ENCODE measurements around the gene IGDCC3.

IGDCC3 gene

DNA sequence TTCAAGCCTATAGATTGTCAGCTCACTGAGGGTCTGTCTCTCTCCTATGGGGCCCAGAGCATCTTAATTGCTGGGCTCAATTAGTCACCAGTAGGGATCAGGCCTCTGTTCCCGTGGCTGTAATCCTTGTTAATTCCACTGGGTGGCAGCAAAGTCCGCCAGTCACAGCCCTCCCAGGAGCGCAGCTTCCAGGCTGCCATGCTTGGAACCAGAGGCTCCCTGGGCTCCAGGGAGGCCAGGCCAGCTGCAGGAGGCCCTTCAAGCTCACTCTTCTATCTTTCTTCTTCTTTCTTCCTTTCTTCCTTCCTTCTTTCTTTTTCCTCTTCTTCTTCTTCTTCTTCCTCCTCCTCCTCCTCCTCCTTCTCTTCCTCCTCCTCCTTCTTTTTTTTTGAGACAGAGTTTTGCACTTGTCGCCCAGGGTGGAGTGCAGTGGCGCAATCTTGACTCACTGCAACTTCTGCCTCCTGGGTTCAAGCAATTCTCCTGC, 58.9 kb downstream of the IGDCC3 start:
- DNase-seq = peak; percentile 67

DNA sequence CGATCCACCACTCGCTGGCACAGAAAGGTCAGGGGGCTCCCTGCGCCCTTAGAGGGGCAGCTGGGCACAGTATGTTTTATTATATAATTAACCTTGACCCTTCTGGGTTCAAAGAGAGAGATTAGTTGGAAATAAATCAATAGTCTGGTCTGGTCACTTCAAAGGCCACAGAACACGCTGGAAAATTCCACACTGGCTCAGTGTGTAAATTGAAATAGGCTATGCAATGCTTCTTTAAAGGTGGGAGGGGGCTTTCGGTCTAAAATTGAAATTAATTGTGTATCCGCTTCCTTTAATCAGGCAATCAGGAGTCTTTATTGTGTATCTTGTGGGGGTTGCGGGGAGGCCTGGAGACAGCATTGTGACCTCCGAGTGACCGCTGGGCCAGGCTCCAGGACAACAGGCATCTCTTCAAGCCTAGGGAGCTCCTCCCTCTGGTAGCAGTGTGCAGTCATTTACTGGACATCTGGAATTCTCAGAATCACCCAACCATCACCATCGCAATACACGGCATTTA, 65.3 kb downstream of the IGDCC3 start:
- no peak for DNase-seq

- no peak for DNase-seq
Measured at GRCh38 chr15:65311760-65312159, 66.0 kb downstream of the IGDCC3 start.

DNA sequence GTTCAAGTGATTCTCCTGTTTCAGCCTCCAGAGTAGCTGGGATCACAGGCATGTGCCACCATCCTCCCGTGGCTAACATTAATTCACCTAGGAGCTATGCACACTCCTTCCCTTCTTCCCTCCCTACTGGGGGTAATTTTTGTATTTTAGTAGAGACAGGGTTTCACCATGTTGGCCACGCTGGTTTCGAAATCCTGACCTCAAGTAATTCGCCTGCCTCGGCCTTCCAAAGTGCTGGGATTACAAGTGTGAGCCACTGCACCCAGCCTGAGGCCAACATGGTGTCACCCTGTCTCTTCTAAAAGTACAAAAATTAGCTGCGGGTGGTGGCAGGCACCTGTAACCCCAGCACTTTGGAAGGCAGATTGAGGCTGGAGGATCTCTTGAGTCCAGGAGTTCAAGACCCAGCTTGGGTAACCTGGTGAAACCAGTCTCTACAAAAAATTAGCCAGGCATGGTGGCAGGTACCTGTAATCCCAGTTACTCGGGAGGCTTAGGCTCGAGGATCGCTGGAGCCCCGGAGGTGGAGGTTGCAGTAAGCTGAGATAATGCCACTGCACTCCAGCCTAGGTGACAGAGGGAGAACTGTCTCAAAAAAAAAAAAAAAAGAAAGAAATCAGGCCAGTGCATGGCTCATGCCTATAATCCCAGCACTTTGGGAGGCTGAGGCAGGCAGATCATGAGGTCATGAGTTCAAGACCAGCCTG, 67.2 kb downstream of the IGDCC3 start:
- DNase-seq = no peak

DNA sequence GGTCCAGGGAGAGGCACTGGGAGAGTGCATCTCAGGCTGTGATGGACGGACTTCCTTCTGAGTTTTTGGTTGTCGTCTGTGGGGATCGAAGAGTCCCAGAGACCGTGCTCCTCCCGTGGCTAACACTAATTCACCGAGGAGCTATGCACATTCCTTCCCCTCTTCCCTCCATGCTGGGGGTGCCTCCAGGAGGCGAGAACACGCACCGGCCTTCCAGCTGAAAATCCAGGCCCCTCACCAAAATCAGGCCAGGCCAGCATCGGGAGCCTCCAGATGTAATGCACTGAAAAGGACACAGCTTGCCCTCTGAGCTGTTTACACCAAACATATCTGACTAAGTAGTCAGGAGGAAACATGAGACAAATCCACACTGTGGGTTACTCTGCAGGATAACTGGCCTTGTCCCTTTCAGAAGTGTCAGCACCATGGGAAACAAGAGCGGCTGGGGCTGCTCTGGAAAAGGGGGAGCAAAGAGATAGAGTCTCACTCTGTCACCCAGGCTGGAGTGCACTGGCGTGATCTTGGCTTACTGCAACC, 67.9 kb downstream of the IGDCC3 start:
- DNase-seq = no peak

DNA sequence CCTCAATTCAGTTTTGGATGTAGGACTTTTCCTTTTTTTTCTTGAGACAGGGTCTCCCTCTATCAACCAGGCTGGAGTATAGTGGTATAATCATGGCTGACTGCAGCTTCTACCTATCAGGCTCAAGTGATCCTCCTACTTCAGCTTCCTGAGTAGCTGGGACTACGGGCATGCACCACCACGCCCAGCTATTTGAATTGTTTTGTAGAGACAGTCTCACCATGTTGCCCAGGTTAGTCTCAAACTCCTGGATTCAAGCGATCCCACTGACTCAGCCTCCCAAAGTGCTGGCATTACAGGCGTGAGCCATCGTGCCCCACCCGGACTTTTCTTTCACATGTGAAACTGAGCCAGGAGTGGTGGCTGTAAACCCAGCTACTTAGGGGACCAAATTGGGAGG, 69.8 kb downstream of the IGDCC3 start:
- no peak for DNase-seq

DNA sequence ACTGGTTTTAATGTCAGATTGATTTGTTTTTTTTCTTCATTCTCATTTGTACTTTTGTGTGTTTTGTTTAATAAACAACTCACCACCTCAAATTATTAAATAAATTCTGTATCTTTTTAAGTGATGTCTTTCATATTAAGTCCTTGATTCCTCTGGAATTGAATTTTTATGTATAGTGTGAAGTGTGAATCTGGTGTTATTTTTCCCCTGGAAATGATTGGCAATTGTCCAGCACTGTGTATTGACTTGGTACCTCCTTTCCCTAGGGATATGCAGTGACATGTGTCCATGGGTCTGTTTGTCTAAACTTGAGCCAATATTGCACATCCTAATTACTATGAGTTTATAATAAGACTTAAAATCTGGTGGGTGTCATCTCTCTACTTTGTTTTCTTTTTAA, 71.3 kb downstream of the IGDCC3 start:
- peak; percentile 8 for DNase-seq

- DNase-seq = no peak
Measured at GRCh38 chr15:65305776-65306175, 72.0 kb downstream of the IGDCC3 start.

DNA sequence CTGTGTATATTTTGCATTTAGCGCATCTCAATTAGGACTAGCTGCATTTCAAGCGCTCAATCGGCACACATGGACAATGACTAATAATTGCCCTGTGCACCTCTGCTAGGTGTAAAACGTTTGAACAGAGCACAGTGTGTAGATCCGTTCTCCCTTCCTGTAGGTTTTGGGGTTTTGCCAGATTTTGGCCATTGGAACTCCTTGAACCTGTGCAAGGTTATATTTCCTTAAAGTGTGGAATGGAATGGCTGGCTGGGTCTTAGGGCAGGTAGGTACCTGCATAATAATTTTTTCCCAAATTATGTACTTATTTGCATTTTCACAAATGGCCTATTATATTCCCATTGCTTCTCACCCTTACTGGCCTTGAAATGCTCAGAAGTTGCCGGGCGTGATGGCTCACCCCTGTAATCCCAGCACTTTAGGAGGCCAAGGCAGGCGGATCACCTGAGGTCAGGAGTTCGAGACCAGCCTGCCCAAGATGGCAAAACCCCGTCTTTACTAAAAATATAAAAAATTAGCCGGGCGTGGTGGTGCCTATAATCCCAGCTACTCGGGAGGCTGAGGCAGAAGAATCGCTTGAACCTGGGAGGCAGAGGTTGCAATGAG, 72.5 kb downstream of the IGDCC3 start:
- DNase-seq = no peak

- peak; percentile 87 for DNase-seq
Measured at GRCh38 chr15:65304381-65305149, 73.2 kb downstream of the IGDCC3 start, which contains the start of gene RNU5B-1. Gene RNU5B-1, plus strand, starts transcription at chr15:65304677.

DNA sequence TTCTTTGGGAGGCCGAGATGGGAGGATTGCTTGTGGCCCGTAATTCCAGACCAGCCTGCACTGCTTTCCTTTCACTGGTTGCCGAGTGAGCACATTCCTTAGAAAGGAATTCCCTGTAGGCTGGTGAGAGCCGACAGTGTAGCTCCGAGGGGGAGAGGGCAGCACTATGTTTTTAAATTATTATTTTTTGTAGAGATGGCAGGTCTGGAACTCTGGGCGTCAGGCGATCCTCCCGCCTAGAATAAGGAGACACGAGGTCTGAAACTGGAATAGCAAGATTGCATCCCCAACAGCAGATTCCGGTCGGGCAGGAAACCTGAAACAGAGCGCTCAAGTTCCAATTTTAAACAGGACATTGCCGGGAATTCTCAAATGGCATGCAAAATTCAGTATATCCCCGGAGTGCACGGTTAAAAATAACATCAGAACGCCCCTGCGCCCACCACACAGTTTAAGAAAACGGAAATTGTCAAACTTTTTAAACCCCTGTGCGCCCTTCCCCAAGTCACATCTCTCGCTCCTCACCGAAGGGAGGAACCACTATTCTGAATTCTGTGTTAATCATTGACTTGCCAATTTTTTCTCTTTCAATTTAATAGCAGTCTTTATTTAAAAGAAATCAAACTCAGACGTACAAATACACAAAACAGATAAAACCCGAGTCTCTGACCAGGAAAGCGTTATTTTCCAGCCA, 74.0 kb downstream of the IGDCC3 start:
- DNase-seq = peak; percentile 42

DNA sequence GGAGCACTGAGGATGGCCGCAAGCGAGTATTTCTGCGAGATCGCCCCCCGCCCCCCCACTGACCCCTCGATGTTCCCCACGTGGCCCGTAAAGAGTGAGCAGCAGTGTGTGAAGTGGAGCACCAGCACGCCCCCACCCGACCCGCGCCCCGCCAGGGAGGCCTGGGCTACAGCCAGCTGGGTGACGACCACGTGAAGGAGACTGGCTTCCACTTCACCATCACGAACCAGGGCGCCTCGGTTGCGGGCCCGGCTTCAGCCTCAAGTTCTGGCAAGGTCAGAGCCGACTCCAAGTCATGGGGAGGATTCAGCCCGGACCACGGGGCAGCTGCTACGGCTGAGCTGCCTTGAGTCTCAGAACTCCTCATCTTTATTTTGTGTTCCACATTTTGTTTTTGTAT, 75.7 kb downstream of the IGDCC3 start:
- DNase-seq = no peak

DNA sequence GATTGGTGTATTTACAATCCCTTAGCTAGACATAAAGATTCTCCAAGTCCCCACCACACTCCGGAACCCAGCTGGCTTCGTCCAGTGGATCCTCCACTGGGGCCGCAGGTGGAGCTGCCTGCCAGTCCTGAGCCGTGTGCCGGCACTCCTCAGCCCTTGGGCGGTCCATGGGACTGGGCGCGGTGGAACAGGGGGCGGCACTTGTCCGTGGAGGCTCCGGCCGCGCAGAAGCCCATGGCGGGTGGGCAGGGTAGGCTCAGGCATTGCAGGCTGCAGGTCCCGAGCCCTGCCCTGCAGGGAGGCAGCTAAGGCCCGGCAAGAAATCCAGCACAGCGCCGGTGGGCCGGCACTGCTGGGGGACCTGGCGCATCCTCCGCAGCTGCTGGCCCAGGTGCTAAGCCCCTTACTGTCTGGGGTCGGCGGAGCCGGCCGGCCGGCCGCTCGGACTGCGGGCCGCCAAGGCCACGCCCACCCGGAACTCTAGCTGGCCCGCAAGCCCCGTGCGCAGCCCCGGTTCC, 76.8 kb downstream of the IGDCC3 start:
- DNase-seq = no peak

GRCh38 chr15:65298731-65299130, 79.1 kb downstream of the IGDCC3 start:
- no peak for DNase-seq

DNA sequence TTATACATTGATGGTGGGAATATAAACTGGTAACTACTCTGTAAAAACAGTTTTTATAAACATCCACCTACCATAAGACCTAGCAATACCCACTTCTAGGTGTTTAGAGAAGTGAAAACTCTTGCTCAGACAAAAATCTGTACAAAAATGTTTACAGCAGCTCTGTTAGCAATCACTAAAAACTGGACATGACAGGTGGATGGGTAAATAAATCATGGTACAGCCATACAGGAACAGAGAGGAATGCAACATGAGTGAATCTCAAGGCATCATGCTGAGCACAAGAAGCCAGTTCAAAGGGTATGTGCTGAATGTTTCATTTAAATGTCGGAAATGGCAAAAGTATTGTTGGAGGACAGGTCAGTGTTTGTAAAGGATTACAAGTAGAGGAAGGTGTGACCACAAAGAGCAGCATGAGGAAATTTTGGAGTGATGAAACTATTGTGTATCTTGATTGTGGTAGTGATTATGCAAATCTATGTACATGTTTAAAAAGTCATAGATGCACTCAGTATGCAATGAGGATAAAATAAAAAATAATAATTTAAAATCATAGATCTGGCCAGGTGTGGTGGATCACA, 84.8 kb downstream of the IGDCC3 start:
- DNase-seq = peak; percentile 10

DNA sequence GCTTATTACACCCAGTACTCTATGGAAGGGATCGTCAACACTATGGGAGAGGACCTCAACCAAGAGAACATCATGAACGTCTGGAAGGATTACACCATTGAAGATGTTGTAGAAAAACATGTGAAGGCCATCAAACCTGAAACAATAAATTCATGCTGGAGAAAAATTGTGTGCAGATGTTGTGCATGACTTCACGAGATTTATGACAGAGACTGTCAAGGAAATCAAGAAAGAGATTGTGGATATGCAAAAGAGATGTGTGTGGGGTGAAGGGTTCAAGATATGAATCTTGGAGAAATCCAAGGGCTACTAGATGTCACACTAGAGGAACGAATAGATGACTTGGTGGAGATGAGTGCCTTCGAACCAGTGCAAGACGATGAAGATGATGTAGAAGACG, 87.6 kb downstream of the IGDCC3 start:
- no peak for DNase-seq

DNA sequence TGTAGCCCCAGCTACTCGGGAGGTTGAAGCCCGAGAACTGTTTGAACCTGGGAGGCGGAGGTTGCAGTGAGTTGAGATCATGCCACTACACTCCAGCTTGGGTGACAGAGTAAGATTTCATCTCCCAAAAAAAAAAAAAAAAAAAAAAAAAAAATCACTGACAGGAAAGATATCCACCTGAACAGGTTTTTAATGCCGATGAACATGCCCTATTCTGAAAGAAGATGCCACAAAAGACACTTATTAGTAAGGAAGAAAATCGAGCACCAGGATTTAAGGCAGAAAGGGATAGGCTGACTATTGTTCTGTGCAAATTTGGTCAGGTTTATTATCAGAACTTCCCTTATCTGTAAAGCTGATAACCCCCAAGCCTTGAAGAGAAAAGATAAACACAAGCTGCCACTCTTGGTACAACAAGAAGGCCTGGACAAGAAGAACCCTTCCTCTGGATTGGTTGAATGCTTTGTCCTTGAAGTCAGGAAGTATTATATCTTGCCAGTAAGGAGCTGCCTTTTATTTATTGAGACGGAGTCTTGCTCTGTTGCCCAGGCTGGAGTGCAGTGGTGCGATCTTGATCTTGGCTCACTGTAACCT, 88.4 kb downstream of the IGDCC3 start:
- no peak for DNase-seq

GRCh38 chr15:65287520-65287855, 90.3 kb downstream of the IGDCC3 start:
- no peak for DNase-seq

DNA sequence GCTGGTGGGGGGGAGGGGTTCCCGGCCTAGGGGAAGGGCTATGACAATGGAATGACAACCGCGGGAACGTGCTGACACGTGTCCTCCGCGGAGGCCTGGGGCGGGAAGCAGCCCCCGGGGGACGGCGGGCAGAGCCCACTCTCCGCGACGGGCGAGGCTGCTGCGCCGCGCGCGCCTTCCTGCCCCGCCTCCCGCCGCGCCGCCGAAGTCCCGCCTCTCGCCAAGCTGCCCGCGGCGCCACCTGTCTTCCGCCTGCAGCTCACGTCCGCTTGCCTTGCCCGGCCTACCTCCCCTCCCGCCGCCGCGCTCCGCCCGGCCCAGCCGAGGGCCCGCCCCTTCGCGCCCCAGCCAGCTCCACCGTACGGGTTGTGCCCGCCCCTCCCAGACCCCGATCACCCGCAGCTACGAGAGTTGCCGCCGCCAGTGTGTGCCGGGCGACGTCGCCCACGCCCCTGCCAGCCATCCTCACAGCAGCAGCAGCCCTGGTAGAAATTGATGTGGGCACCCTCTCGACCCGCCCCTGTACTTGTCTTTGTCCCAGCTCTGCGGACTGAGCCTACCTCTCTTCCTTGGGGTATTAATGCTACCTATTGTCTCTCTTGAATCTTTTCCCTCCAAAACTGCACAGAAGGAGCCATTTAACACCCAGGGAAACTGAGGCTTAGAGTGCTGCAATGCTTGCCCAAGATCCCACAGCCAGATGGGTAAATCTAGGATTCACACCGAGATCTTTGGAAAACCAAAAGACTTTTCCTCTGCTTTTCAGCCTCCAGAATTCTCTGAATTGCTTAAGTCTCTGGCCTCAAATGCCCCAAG, 90.9 kb downstream of the IGDCC3 start, which contains the start of gene PARP16:
PARP16 (minus strand) TSS at position 180 of the 816 bp plus-strand sequence. CDS start 457 bp downstream, outside the sequence.
- DNase-seq = peak; percentile 91

GRCh38 chr15:65286069-65286703, 91.6 kb downstream of the IGDCC3 start:
- DNase-seq = no peak
